Gastrocnemius medialis (tissue), 4 donors: ENCODE data around the gene SLAIN2. TPM values are rescaled to one million over a fixed set of nuclear protein-coding genes. Genes with fewer than 3 reads are reported as not detected.

Experiments
- ATAC-seq, 2 donors: fragments of 150-250 bp; one replicate each; pipeline ENCODE4 v1.9.1; 2016
- DNase-seq, 2 donors: peaks; one replicate each; pipeline ENCODE4 v3.0.0-alpha.2; 2019
- H3K27ac ChIP-seq, 4 donors: fragments of 200-600 bp; sonication (generic); 1 replicate in 1 of 4; 2 replicates in 3 of 4; pipeline ENCODE4 v1.5.1; 2016 to 2018; ENCODE audit warnings: mild to moderate bottlenecking in 2 of 4, moderate library complexity in 1 of 4
- H3K27me3 ChIP-seq, 3 donors: fragments of 200-600 bp; sonication (generic) in 2 of 3; 1 replicate in 1 of 3; 2 replicates in 2 of 3; pipeline versions ENCODE4 v1.5.1 to v1.6.0; 2016 to 2019; ENCODE audit warnings: mild to moderate bottlenecking in 1 of 3, moderate library complexity in 1 of 3
- H3K36me3 ChIP-seq, 2 donors: fragments of 200-600 bp; sonication (generic) in 1 of 2; one replicate each; pipeline ENCODE4 v1.5.1; 2017 to 2018
- H3K4me1 ChIP-seq, 2 donors: fragments of 200-600 bp; sonication (generic) in 1 of 2; one replicate each; pipeline ENCODE4 v1.5.1; 2016 to 2017; ENCODE audit warnings: mild to moderate bottlenecking in 2 of 2
- H3K4me3 ChIP-seq, 4 donors: fragments of 200-600 bp; sonication (generic) in 3 of 4; 1 replicate in 1 of 4; 2 replicates in 3 of 4; pipeline ENCODE4 v1.5.1; 2016 to 2019; ENCODE audit warnings: mild to moderate bottlenecking in 2 of 4
- H3K9me3 ChIP-seq, 3 donors: fragments of 200-600 bp; sonication (generic) in 2 of 3; 1 replicate in 1 of 3; 2 replicates in 2 of 3; pipeline ENCODE4 v1.5.1; 2016 to 2019
- POLR2A ChIP-seq, 2 donors: fragments of 450-650 bp; IDR thresholded peaks; one replicate each; pipeline ENCODE4 v1.6.1; 2017; ENCODE audit warnings: antibody characterized with exemption in 2 of 2, mild to moderate bottlenecking in 2 of 2, moderate library complexity in 2 of 2
- in situ Hi-C, 4 donors: fragments of 200-750 bp; cut with MboI; loops; one replicate each; pipeline versions ENCODE4 v1.15.0 to v1.8.0; 2017; ENCODE audit warnings: low sequenced_read_pairs in 4 of 4
- intact Hi-C: fragments of 100-400 bp; cut with DNase I; formaldehyde crosslinking; loops from one replicate; pipeline ENCODE4 v1.15.1; 2023; ENCODE audit warnings: low total_unique reads
- total RNA-seq, 4 donors: library from RNA; depleted of rRNA; stranded (reverse); fragments of >200 nt; gene quantifications; one replicate each; pipeline versions ENCODE4 v1.1.0 to v1.2.3, GENCODE V29; 2016
- TF ChIP-seq, protein P1 (sequence below), 5 experiments: fragments of 450-650 bp in 3 of 5; fragments of 200-600 bp in 2 of 5; sonication (generic) in 2 of 5; IDR thresholded peaks in 4 of 5; conservative IDR thresholded peaks in 1 of 5; 1 replicate in 4 of 5; 2 replicates in 1 of 5; pipeline ENCODE4 v1.5.1; 2016 to 2019; ENCODE audit warnings: antibody characterized with exemption in 5 of 5, mild to moderate bottlenecking in 3 of 5, moderate library complexity in 3 of 5

The SLAIN2 gene
- total RNA-seq, 4 donors from 2014 or later = 64.3 to 211 (median 138) TPM

DNA sequence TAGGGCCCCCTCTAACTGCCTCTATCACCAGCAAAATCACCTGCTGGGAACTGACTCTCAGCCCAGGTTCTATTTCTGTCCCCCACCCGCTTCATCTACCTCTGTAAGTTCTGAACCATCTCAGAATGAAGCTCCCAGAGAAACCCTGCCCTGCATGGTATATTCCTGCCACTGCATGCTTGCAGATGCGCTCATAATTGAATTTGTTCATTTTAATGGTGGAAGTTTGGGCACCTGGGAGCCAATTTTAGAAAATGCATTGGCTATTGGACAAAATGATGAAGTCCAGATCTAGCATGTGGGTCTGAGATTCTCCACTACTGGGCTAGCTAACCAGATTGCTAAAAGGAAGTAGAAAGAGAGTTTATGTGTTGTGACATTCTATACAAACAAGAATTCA lies 113.3 kb downstream of the SLAIN2 start:
- no peak for TF ChIP-seq POLR2A (IDR thresholded peaks at IDR 0.05)
- intact Hi-C loops = no loop called here
- no peaks in the 10 kb centered on the region for H3K36me3 ChIP-seq

DNA sequence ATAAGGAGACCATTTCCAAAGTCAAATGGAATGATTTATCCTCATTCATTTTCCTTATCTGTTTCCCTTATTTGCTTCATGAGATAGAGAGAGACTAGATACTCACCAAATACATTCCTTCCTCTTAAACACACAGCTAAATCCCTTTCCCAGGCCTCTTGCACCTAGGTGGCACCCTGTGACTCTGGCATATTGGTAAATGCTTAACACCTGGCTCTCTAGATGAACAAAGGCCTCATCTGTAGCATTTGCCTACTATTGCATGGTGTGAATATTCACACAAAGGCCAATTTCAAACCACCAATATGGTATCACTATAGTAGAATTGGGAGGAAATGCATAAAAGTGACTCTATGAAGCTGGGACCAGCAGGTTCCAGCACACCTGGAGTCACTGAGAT lies 119.7 kb downstream of the SLAIN2 start:
- intact Hi-C loops (no loop called here), in situ Hi-C loops (loop anchor here in 1 of 4 donors (25.0 kb wide), 1 partner anchor 501 kb away; no protein-coding TSS in a partner anchor)
- no peaks in the 10 kb centered on the region for H3K36me3 ChIP-seq

More for the DNA sequence above, 113.3 kb downstream of the SLAIN2 start:
- no peak overlapping the region for H3K27ac ChIP-seq
- in situ Hi-C loops = loop anchor here in 1 of 4 donors (25.0 kb wide), 1 partner anchor 508 kb away; no protein-coding TSS in a partner anchor
- H3K27me3 ChIP-seq = no peaks in the 10 kb centered on the region
- ATAC-seq (no peak), DNase-seq (no peak)
- no peak overlapping the region for H3K4me3 ChIP-seq
- H3K9me3 ChIP-seq = no peaks in the 10 kb centered on the region
- H3K4me1 ChIP-seq = no peaks in the 10 kb centered on the region

GRCh38 chr4:48462363-48462762 lies 121.0 kb downstream of the SLAIN2 start:
- no peaks in the 10 kb centered on the region for H3K4me1 ChIP-seq
- in situ Hi-C loops (loop anchor here in 1 of 4 donors (25.0 kb wide), 1 partner anchor 500 kb away; no protein-coding TSS in a partner anchor), intact Hi-C loops (no loop called here)
- ATAC-seq = no peak
- no peaks in the 10 kb centered on the region for H3K9me3 ChIP-seq
- H3K36me3 ChIP-seq = no peaks in the 10 kb centered on the region
- H3K27me3 ChIP-seq = no peaks in the 10 kb centered on the region
- DNase-seq = no peak
- TF ChIP-seq POLR2A (IDR thresholded peaks at IDR 0.05) = no peak
- TF ChIP-seq, protein P1, sequence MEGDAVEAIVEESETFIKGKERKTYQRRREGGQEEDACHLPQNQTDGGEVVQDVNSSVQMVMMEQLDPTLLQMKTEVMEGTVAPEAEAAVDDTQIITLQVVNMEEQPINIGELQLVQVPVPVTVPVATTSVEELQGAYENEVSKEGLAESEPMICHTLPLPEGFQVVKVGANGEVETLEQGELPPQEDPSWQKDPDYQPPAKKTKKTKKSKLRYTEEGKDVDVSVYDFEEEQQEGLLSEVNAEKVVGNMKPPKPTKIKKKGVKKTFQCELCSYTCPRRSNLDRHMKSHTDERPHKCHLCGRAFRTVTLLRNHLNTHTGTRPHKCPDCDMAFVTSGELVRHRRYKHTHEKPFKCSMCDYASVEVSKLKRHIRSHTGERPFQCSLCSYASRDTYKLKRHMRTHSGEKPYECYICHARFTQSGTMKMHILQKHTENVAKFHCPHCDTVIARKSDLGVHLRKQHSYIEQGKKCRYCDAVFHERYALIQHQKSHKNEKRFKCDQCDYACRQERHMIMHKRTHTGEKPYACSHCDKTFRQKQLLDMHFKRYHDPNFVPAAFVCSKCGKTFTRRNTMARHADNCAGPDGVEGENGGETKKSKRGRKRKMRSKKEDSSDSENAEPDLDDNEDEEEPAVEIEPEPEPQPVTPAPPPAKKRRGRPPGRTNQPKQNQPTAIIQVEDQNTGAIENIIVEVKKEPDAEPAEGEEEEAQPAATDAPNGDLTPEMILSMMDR (IDR thresholded peaks at IDR 0.05 in 4 of 5, conservative IDR thresholded peaks at IDR 0.05 in 1 of 5) = no peak
- H3K4me3 ChIP-seq = no peak overlapping the region
- H3K27ac ChIP-seq = no peak overlapping the region

More for the DNA sequence above, 119.7 kb downstream of the SLAIN2 start:
- no peaks in the 10 kb centered on the region for H3K4me1 ChIP-seq
- H3K27me3 ChIP-seq = no peaks in the 10 kb centered on the region
- ATAC-seq (no peak), DNase-seq (no peak)
- TF ChIP-seq, protein P1 (IDR thresholded peaks at IDR 0.05 in 4 of 5, conservative IDR thresholded peaks at IDR 0.05 in 1 of 5) = no peak
- TF ChIP-seq POLR2A (IDR thresholded peaks at IDR 0.05) = no peak
- H3K27ac ChIP-seq = no peak overlapping the region
- no peak overlapping the region for H3K4me3 ChIP-seq
- no peaks in the 10 kb centered on the region for H3K9me3 ChIP-seq

- H3K27ac ChIP-seq = no peak overlapping the region
- no peak for TF ChIP-seq POLR2A (IDR thresholded peaks at IDR 0.05)
- TF ChIP-seq, protein P1 (IDR thresholded peaks at IDR 0.05 in 4 of 5, conservative IDR thresholded peaks at IDR 0.05 in 1 of 5) = no peak
Observed at GRCh38 chr4:48467442-48467841, 126.1 kb downstream of the SLAIN2 start.

DNA sequence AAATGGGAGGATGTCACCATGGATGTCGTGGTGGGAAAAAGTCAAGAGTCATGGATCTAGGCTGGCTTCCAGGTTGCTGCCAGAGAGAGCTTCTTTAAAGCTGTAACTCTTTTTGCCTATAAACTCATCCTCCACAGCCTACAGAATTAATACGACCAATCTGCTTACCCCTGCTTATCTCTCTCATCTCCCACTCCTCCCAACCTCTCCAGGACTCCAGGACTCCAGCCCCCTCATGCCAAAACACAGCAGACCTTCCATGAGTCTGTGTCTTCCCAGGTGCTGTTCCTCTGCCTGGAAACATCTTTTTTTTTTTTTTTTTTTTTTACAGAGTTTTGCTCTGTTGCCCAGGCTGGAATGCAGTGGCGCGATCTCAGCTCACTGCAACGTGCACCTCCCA lies 126.6 kb downstream of the SLAIN2 start:
- in situ Hi-C loops = loop anchor here in 1 of 4 donors (25.0 kb wide), 1 partner anchor 494 kb away; no protein-coding TSS in a partner anchor
- ATAC-seq = no peak
- H3K9me3 ChIP-seq = no peaks in the 10 kb centered on the region

More at GRCh38 chr4:48467442-48467841, 126.1 kb downstream of the SLAIN2 start:
- in situ Hi-C loops (loop anchor here in 1 of 4 donors (25.0 kb wide), 1 partner anchor 495 kb away; no protein-coding TSS in a partner anchor), intact Hi-C loops (no loop called here)
- no peaks in the 10 kb centered on the region for H3K36me3 ChIP-seq
- DNase-seq (no peak), ATAC-seq (no peak)
- H3K4me3 ChIP-seq = no peak overlapping the region
- no peaks in the 10 kb centered on the region for H3K27me3 ChIP-seq
- H3K4me1 ChIP-seq = no peaks in the 10 kb centered on the region
- H3K9me3 ChIP-seq = no peaks in the 10 kb centered on the region

More for the DNA sequence above, 126.6 kb downstream of the SLAIN2 start:
- Histone ChIP-seq H3K4me1 (no peaks in the 10 kb centered on the region), H3K27ac (no peak overlapping the region), H3K4me3 (no peak overlapping the region), H3K36me3 (no peaks in the 10 kb centered on the region), H3K27me3 (no peaks in the 10 kb centered on the region)
- TF ChIP-seq POLR2A (IDR thresholded peaks at IDR 0.05) = no peak
- TF ChIP-seq, protein P1 (IDR thresholded peaks at IDR 0.05 in 4 of 5, conservative IDR thresholded peaks at IDR 0.05 in 1 of 5) = no peak
- intact Hi-C loops = no loop called here
- no peak for DNase-seq
